Astrocyte (in vitro differentiated cells and primary cell): ENCODE data around the gene PTRHD1.

Source experiments
- EZH2 ChIP-seq: IDR thresholded peaks from 2 replicates; pipeline ENCODE4 v1.6.1; 2012; ENCODE audit warnings: mild to moderate bottlenecking, low read length, inconsistent platforms; ENCODE audit not compliant: insufficient read depth
- TF ChIP-seq, protein P1 (sequence below): IDR thresholded peaks from 2 replicates; pipeline ENCODE4 v1.5.1; 2011; ENCODE audit warnings: low read depth, mild to moderate bottlenecking, inconsistent platforms, low read length, moderate library complexity; ENCODE audit not compliant: insufficient read depth

DNA sequence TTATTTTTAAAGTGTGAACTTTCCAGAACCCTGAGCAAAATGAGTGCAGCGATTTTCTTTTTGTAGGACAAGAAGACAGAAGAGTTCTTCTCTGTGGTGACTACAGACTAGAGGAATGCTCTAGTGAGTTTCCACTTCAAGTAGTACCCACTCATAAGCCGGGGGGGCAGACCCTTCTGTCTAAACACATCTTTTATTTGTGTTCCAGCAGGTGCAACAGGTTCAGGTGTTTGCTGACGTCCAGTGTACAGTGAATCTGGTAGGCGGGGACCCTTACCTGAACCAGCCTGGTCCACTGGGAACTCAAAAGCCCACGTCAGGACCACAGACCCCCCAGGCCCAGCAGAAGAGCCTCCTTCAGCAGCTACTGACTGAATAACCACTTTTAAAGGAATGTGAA is 25.2 kb downstream of the PTRHD1 start:
- TF ChIP-seq, protein P1, sequence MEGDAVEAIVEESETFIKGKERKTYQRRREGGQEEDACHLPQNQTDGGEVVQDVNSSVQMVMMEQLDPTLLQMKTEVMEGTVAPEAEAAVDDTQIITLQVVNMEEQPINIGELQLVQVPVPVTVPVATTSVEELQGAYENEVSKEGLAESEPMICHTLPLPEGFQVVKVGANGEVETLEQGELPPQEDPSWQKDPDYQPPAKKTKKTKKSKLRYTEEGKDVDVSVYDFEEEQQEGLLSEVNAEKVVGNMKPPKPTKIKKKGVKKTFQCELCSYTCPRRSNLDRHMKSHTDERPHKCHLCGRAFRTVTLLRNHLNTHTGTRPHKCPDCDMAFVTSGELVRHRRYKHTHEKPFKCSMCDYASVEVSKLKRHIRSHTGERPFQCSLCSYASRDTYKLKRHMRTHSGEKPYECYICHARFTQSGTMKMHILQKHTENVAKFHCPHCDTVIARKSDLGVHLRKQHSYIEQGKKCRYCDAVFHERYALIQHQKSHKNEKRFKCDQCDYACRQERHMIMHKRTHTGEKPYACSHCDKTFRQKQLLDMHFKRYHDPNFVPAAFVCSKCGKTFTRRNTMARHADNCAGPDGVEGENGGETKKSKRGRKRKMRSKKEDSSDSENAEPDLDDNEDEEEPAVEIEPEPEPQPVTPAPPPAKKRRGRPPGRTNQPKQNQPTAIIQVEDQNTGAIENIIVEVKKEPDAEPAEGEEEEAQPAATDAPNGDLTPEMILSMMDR = no peak
- no peak for TF ChIP-seq EZH2
